GM12878 (cell line): ENCODE measurements around the gene S100A10. TPM values are rescaled to one million over a fixed set of nuclear protein-coding genes. Genes with fewer than 3 reads are reported as not detected.

Experiments
- ATAC-seq: fragments of 200-7000 bp; cut with Tn5 transposase; 3 replicates; pipeline ENCODE4 v1.9.1; 2020; ENCODE audit warnings: mild to moderate bottlenecking, moderate library complexity
- BruUV-seq: library from RNA; stranded (reverse); fragments of 400-500 nt; replicated peaks from 2 replicates; lab custom pipeline; 2021; lab: Mats Ljungman, UMichigan
- CTCF ChIA-PET: fragments of 300-600 bp; sonication (Branson Sonifier 250); formaldehyde crosslinking; extraction: SDS; loops from one replicate; lab custom pipeline; 2021; ENCODE audit warnings: inconsistent platforms; lab: Yijun Ruan, JAX
- POLR2A ChIA-PET: fragments of 350-600 bp; formaldehyde crosslinking; extraction: SDS; loops from one replicate; lab custom pipeline; 2021; ENCODE audit warnings: inconsistent platforms; lab: Charles Lee
- RAD21 ChIA-PET: fragments of 300-600 bp; sonication (Branson Sonifier 250); formaldehyde crosslinking; loops from one replicate; lab custom pipeline; 2023; ENCODE audit warnings: antibody characterized with exemption; ENCODE audit not compliant: unreplicated experiment; lab: Charles Lee
- SMC1A ChIA-PET: fragments of 300-600 bp; sonication (Branson Sonifier 250); formaldehyde crosslinking; loops from one replicate; lab custom pipeline; 2023; ENCODE audit not compliant: unreplicated experiment, uncharacterized antibody; lab: Charles Lee
- DNase-seq: peaks from one replicate; pipeline ENCODE4 v3.0.0-alpha.2; 2011; ENCODE audit warnings: low read depth, low spot score
- FAIRE-seq: peaks from 3 replicates; lab custom pipeline; 2011; peaks lifted over from hg19 to GRCh38; lab: Jason Lieb, UNC
- H2AFZ ChIP-seq: 2 replicates; pipeline ENCODE4 v1.6.0; 2011; ENCODE audit warnings: low read depth, low read length, control low read depth; ENCODE audit not compliant: control insufficient read depth
- H3K27ac ChIP-seq: 2 replicates; pipeline ENCODE4 v1.5.1; 2011; ENCODE audit warnings: control low read depth; ENCODE audit not compliant: control insufficient read depth, insufficient read depth
- H3K27me3 ChIP-seq, 2 experiments: replicated peaks in 1 of 2; 2 replicates each; pipeline versions ENCODE4 v1.6.0 to v1.6.1; 2011; ENCODE audit warnings: low read length in 1 of 2; ENCODE audit not compliant: control insufficient read depth in 2 of 2, insufficient read depth in 2 of 2
- H3K36me3 ChIP-seq, 2 experiments: 2 replicates each; pipeline ENCODE4 v1.5.1; 2011; ENCODE audit warnings: low read length in 1 of 2; ENCODE audit not compliant: control insufficient read depth in 2 of 2, insufficient read depth in 2 of 2
- H3K4me1 ChIP-seq: 2 replicates; pipeline ENCODE4 v1.6.1; 2011; ENCODE audit warnings: mild to moderate bottlenecking, low read length, moderate library complexity, mixed read lengths; ENCODE audit not compliant: control insufficient read depth, insufficient read depth
- H3K4me2 ChIP-seq: 2 replicates; pipeline ENCODE4 v1.6.0; 2011; ENCODE audit warnings: control low read depth; ENCODE audit not compliant: control insufficient read depth, insufficient read depth
- H3K4me3 ChIP-seq: fragments of 200-600 bp; sonication (generic); 2 replicates; pipeline ENCODE4 v1.5.1; 2016
- H3K79me2 ChIP-seq: 2 replicates; pipeline ENCODE4 v1.6.0; 2011; ENCODE audit warnings: low read length; ENCODE audit not compliant: control insufficient read depth, insufficient read depth
- H3K9ac ChIP-seq: 2 replicates; pipeline ENCODE4 v1.8.0; 2011; ENCODE audit warnings: low read length, control low read depth, mixed read lengths; ENCODE audit not compliant: control insufficient read depth, insufficient read depth
- H3K9me3 ChIP-seq: replicated peaks from 3 replicates; pipeline ENCODE4 v1.5.1; 2011; ENCODE audit warnings: mild to moderate bottlenecking, low read length; ENCODE audit not compliant: control insufficient read depth, insufficient read depth
- H4K20me1 ChIP-seq: 2 replicates; pipeline ENCODE4 v1.6.0; 2011; ENCODE audit not compliant: control insufficient read depth, insufficient read depth
- BCL3 ChIP-seq: IDR thresholded peaks from 2 replicates; pipeline ENCODE4 v1.6.1; 2011; ENCODE audit warnings: borderline replicate concordance, low read depth, mild to moderate bottlenecking, moderate library complexity, low read length; ENCODE audit not compliant: insufficient read depth, poor library complexity, severe bottlenecking
- CHD2 ChIP-seq: IDR thresholded peaks from 2 replicates; pipeline ENCODE4 v1.6.1; 2011; ENCODE audit warnings: low read depth, low read length, improper control_type of control experiment, borderline replicate concordance
- HDAC2 ChIP-seq: fragments of 200-600 bp; sonication (generic); IDR thresholded peaks from 2 replicates; pipeline ENCODE4 v1.6.1; 2017
- JUNB ChIP-seq: IDR thresholded peaks from 2 replicates; pipeline ENCODE4 v1.6.1; 2016; ENCODE audit warnings: antibody characterized with exemption, mild to moderate bottlenecking
- MAX ChIP-seq: IDR thresholded peaks from 2 replicates; pipeline ENCODE4 v1.6.1; 2012; ENCODE audit warnings: low read depth, low read length, improper control_type of control experiment
- NFXL1 ChIP-seq: fragments of 450-650 bp; IDR thresholded peaks from 2 replicates; pipeline ENCODE4 v1.6.1; 2017; ENCODE audit warnings: antibody characterized with exemption, mild to moderate bottlenecking, borderline replicate concordance
- NR2F1 ChIP-seq: fragments of 450-650 bp; conservative IDR thresholded peaks from 2 replicates; pipeline ENCODE4 v1.6.1; 2017; ENCODE audit warnings: mild to moderate bottlenecking
- RAD21 ChIP-seq: IDR thresholded peaks from 2 replicates; pipeline ENCODE4 v1.6.1; 2011; ENCODE audit warnings: mild to moderate bottlenecking, low read depth, low read length, moderate library complexity; ENCODE audit not compliant: insufficient read depth
- ZBTB40 ChIP-seq: fragments of 450-650 bp; IDR thresholded peaks from 2 replicates; pipeline ENCODE4 v1.6.1; 2016; ENCODE audit warnings: mild to moderate bottlenecking, moderate library complexity, borderline replicate concordance
- WGBS: methylation state at CpG from one replicate; pipeline ENCODE4 v1.1.6; 2016; ENCODE audit warnings: low lambda C conversion rate; ENCODE audit not compliant: insufficient replicate concordance, insufficient coverage; ENCODE audit errors: missing lambda C conversion rate; 5-methylcytosine and 5-hydroxymethylcytosine counted together
- in situ Hi-C: fragments of 300-500 bp; cut with MboI; formaldehyde crosslinking; loops from 9 replicates; pipeline ENCODE4 v1.14.3; 2018; ENCODE audit warnings: mixed read lengths
- intact Hi-C: fragments of 100-400 bp; cut with micrococcal nuclease; formaldehyde crosslinking; loops from one replicate; pipeline ENCODE4 v1.14.2; 2022; ENCODE audit not compliant: unreplicated experiment
- polyA plus RNA-seq, 11 experiments: library from polyadenylated mRNA; depleted of rRNA in 4 of 11; unstranded in 6 of 11; stranded (reverse) in 5 of 11; fragments of >200 nt; fragmentation: Nextera tagmentation in 4 of 11; fragmentation: Illumina TruSeq in 1 of 11; extraction: Ambion mirVana in 4 of 11; extraction: Trizol in 1 of 11; gene quantifications; 1 replicate in 1 of 11; 2 replicates in 10 of 11; pipeline versions ENCODE4 v1.2.1 to v1.2.3, GENCODE V29; 2011 to 2016; ENCODE audit warnings: inconsistent platforms in 2 of 11, missing spikeins in 2 of 11, low read depth in 1 of 11
- total RNA-seq, 4 experiments: library from RNA; depleted of rRNA in 3 of 4; stranded (reverse); fragments of >200 nt in 3 of 4; fragmentation: Illumina TruSeq in 1 of 4; extraction: Trizol in 1 of 4; gene quantifications; 2 replicates each; pipeline versions ENCODE4 v1.2.1 to v1.2.3, GENCODE V29; 2013 to 2021
- TF ChIP-seq, protein P1 (sequence below): IDR thresholded peaks from 2 replicates; pipeline ENCODE4 v1.6.1; 2011; ENCODE audit warnings: borderline replicate concordance, low read depth, mild to moderate bottlenecking, moderate library complexity, mixed read lengths, low read length; ENCODE audit not compliant: insufficient read depth; ENCODE audit errors: extremely low read length

S100A10 gene
- total and polyA plus RNA-seq, 10 of the 15 experiments (the other 5 are each of a cell fraction or from before 2014, with no cell fraction given) = 0.18 to 2.8 (median 0.61) TPM; not detected in 2

DNA sequence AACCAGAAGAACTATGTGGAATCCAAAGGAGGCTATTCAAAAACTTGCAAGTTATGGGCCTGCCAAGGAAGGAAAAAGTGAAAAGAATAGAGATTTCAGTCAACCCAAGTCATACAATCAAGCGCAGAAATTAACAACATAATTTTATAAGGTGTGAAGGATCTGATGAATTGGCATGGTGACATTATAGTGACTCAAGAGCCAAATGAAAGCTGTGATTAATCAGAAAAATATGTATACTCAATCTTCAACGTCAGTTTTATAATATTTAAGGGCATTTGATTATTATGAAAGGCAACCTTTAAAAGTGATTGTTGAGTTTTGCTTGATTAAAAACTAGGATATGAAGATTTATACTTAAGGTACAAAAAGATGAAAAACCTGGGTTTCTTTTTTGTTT lies 46.5 kb downstream of the S100A10 start (continued):
- TF ChIP-seq MAX (no peak), JUNB (no peak), HDAC2 (no peak), CHD2 (no peak)
- TF ChIP-seq, protein P1, sequence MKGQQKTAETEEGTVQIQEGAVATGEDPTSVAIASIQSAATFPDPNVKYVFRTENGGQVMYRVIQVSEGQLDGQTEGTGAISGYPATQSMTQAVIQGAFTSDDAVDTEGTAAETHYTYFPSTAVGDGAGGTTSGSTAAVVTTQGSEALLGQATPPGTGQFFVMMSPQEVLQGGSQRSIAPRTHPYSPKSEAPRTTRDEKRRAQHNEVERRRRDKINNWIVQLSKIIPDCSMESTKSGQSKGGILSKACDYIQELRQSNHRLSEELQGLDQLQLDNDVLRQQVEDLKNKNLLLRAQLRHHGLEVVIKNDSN = no peak
- TF ChIP-seq, all 136 proteins: peak for 0

- Histone ChIP-seq H3K4me3 (no peak overlapping the region), H2AFZ (no peak overlapping the region), H3K9ac (no peak overlapping the region), H3K79me2 (no peaks in the 10 kb centered on the region), H3K4me1 (no peaks in the 10 kb centered on the region), H3K27me3 (peaks cover 0 to 8% of the 10 kb centered on the region in 2 experiments; a peak in 2 of 4 replicates), H3K9me3 (no peaks in the 10 kb centered on the region), H3K36me3 (no peaks in the 10 kb centered on the region), H3K4me2 (no peak overlapping the region), H3K27ac (no peak overlapping the region), H4K20me1 (no peaks in the 10 kb centered on the region)
- WGBS = 26% methylated on average over 10 of the region's 10 CpGs
- BruUV-seq = no TSS peak
- peak; percentile 88 for ATAC-seq
- ChIA-PET RAD21 (no interaction called here), SMC1A (interaction anchor here (1.5 kb wide), 1 partner anchor 10 kb away, joined by 4 read pairs; no protein-coding TSS in a partner anchor), POLR2A (no interaction called here), CTCF (interaction anchor here (0.7 to 3.2 kb wide), 2 partner anchors 13 to 56 kb away, joined by 4 to 13 read pairs; no protein-coding TSS in a partner anchor)
- in situ Hi-C loops (no loop called here), intact Hi-C loops (no loop called here)
- DNase-seq = no peak
- FAIRE-seq = no peak
- TF ChIP-seq NR2F1 (no peak), RAD21 (no peak), ZBTB40 (0 out of 2 replicates have a peak, but pooled peaks have one; percentile 30), BCL3 (no peak), NFXL1 (no peak)
Observed at GRCh38 chr1:151945725-151946722, 47.6 kb downstream of the S100A10 start.
